Erythroblast (primary cell): Measurements from ENCODE around the gene GALNT18.

Experiments used
- GATA1 ChIP-seq: IDR thresholded peaks from 2 replicates; pipeline ENCODE4 v1.6.1; 2011; ENCODE audit warnings: low read depth, mild to moderate bottlenecking, control low read depth, low read length, moderate library complexity
- POLR2A ChIP-seq: IDR thresholded peaks from 2 replicates; pipeline ENCODE4 v1.6.1; 2011; ENCODE audit warnings: mild to moderate bottlenecking, low read length

- TF ChIP-seq POLR2A (no peak), GATA1 (no peak)
Measured at GRCh38 chr11:11588243-11588642, 33.6 kb downstream of the GALNT18 start.
